ENCODE data around the gene TMTC3.

DNA sequence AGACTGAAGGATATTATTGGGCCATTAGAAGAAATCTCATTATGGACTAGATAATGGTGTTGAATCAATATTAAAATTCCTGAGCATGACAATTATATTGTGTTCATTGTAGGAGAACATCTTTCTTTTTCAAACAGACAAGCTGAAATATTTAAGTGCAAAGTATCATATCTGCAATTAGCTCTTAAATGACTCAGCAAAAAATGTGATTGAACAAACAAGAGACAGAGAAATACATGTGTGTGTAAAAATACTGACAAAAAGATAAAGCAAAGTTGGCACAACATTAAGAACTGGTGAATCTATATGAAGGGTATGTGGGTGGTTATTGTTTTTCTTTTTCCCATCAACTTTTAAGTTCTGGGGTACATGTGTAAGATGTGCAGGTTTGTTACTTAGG, 9.7 kb upstream of the TMTC3 start:
- TF ChIP-seq CTCF (IDR thresholded peaks at IDR 0.05) = no peak
- TF ChIP-seq POLR2A (IDR thresholded peaks at IDR 0.05) = no peak
